HepG2 (cell line): Measurements from ENCODE around the gene DYNC2I2. TPM values are rescaled to one million over a fixed set of nuclear protein-coding genes. Genes with fewer than 3 reads are reported as not detected.
A peak's percentile ranks its signal among the peaks of the same experiment; 100 is the strongest.

ENCODE experiments used
- ATAD3A ChIP-seq: sonication (generic); formaldehyde crosslinking; IDR thresholded peaks from 2 replicates; pipeline ENCODE4 v1.4.0; 2020; ENCODE audit warnings: missing genetic modification reagents
- HDAC2 ChIP-seq: sonication (generic); formaldehyde crosslinking; IDR thresholded peaks from 2 replicates; pipeline ENCODE4 v1.4.0; 2020; ENCODE audit warnings: missing genetic modification reagents
- HHEX ChIP-seq: IDR thresholded peaks from 2 replicates; pipeline ENCODE4 v1.6.1; 2016; ENCODE audit warnings: control low read depth
- KDM5B ChIP-seq: sonication (generic); formaldehyde crosslinking; IDR thresholded peaks from 2 replicates; pipeline ENCODE4 v1.4.0; 2020; ENCODE audit warnings: missing genetic modification reagents, mild to moderate bottlenecking, borderline replicate concordance
- KMT2B ChIP-seq: IDR thresholded peaks from 2 replicates; pipeline ENCODE4 v1.6.1; 2016; ENCODE audit warnings: missing genetic modification reagents, missing compliant biosample characterization
- RAD21 ChIP-seq: fragments of 450-650 bp; formaldehyde crosslinking; IDR thresholded peaks from 2 replicates; pipeline ENCODE4 v1.5.0; 2020; ENCODE audit warnings: mild to moderate bottlenecking
- SNAI1 ChIP-seq: sonication (generic); formaldehyde crosslinking; IDR thresholded peaks from 2 replicates; pipeline ENCODE4 v1.5.0; 2020; ENCODE audit warnings: mild to moderate bottlenecking, missing genetic modification reagents, borderline replicate concordance
- SNAPC2 ChIP-seq: sonication (generic); formaldehyde crosslinking; IDR thresholded peaks from 2 replicates; pipeline ENCODE4 v1.8.1; 2022; ENCODE audit warnings: mild to moderate bottlenecking, missing genetic modification reagents
- SYNCRIP ChIP-seq: fragments of 200-400 bp; formaldehyde crosslinking; IDR thresholded peaks from 2 replicates; pipeline ENCODE4 v1.6.1; 2018; ENCODE audit warnings: mild to moderate bottlenecking, low read depth, low read length; ENCODE audit not compliant: insufficient read depth
- ZBTB38 ChIP-seq: sonication (generic); formaldehyde crosslinking; IDR thresholded peaks from 2 replicates; pipeline ENCODE4 v1.5.1; 2020; ENCODE audit warnings: mild to moderate bottlenecking, missing genetic modification reagents
- ZNF101 ChIP-seq: sonication (generic); formaldehyde crosslinking; IDR thresholded peaks from 2 replicates; pipeline ENCODE4 v1.4.0; 2020; ENCODE audit warnings: mild to moderate bottlenecking, low read depth, missing genetic modification reagents, borderline replicate concordance
- ZNF326 ChIP-seq: sonication (generic); formaldehyde crosslinking; IDR thresholded peaks from 2 replicates; pipeline ENCODE4 v1.4.0; 2020; ENCODE audit warnings: missing genetic modification reagents, borderline replicate concordance
- polyA plus RNA-seq, 8 experiments: library from polyadenylated mRNA; depleted of rRNA in 3 of 8; stranded (reverse) in 7 of 8; unstranded in 1 of 8; fragments of >200 nt; fragmentation: Illumina TruSeq in 4 of 8; extraction: Trizol in 4 of 8; gene quantifications; 2 replicates each; pipeline versions ENCODE4 v1.2.1 to v1.2.3, GENCODE V29; 2011 to 2016; ENCODE audit warnings: low read depth in 4 of 8, missing spikeins in 1 of 8, mixed read lengths in 1 of 8; ENCODE audit not compliant: insufficient read depth in 1 of 8
- total RNA-seq, 5 experiments: library from RNA; depleted of rRNA; stranded (reverse); fragments of >200 nt; fragmentation: Illumina TruSeq; extraction: Trizol; gene quantifications; 2 replicates each; pipeline ENCODE4 v1.2.3, GENCODE V29; 2016; ENCODE audit warnings: low read depth in 1 of 5
- TF ChIP-seq, protein P1 (sequence below): sonication (generic); formaldehyde crosslinking; IDR thresholded peaks from 2 replicates; pipeline ENCODE4 v1.5.0; 2020; ENCODE audit warnings: missing genetic modification reagents
- TF ChIP-seq, protein P2 (sequence below): sonication (generic); formaldehyde crosslinking; IDR thresholded peaks from 2 replicates; pipeline ENCODE4 v1.4.0; 2020; ENCODE audit warnings: missing genetic modification reagents
- TF ChIP-seq, protein P3 (sequence below): sonication (generic); formaldehyde crosslinking; IDR thresholded peaks from 2 replicates; pipeline ENCODE4 v1.5.0; 2020; ENCODE audit warnings: mild to moderate bottlenecking, missing genetic modification reagents, borderline replicate concordance
- TF ChIP-seq, protein P4 (sequence below): sonication (generic); formaldehyde crosslinking; IDR thresholded peaks from 2 replicates; pipeline ENCODE4 v1.4.0; 2020; ENCODE audit warnings: missing genetic modification reagents
- TF ChIP-seq, protein P5 (sequence below): sonication (generic); formaldehyde crosslinking; IDR thresholded peaks from 2 replicates; pipeline ENCODE4 v1.4.0; 2020; ENCODE audit warnings: missing genetic modification reagents, borderline replicate concordance

Gene DYNC2I2
- total and polyA plus RNA-seq, 2 of the 13 experiments (the other 11 are each of a cell fraction or from before 2014, with no cell fraction given), result 13.7 to 40.2 TPM

DNA sequence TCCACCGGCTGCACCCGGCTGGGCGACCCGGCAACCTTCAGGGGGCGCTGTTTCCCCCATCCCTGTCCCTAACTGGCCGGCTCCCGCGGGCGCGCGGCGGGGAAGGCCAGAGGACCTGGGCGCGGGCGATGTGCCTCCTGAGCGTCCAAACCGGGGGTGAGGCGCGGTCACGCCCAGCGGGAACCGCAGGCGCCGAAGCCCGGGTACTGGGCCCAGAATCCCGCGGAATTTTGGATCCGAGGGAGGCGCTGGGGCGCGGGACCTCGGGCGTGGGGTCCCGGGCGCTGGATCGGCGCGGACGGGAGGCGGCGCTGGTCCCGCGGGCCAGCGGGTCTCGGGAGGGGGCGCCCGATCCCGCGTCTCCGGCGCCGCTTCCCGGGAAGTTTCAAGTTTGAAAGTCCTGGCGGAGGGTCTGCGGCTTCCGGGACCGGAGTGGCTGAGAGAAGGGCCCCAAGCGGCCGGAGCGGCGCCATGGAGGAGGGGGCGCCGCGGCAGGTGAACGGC lies 45.9 kb upstream of the DYNC2I2 start, which contains the start of gene PKN3 (continued):
- 0 out of 2 replicates have a peak, but pooled peaks have one; percentile 43 for TF ChIP-seq SNAI1
- TF ChIP-seq ZNF326, result no peak
- TF ChIP-seq SYNCRIP, result no peak
- TF ChIP-seq KMT2B (CRISPR knock-in tag), result no peak; the same call in 1 of the 2 replicates
- peak; percentile 37; the same call in 1 of the 2 replicates for TF ChIP-seq ZBTB38 (CRISPR knock-in tag)
- TF ChIP-seq HHEX, result no peak
- TF ChIP-seq ATAD3A, result no peak
- TF ChIP-seq, protein P1, sequence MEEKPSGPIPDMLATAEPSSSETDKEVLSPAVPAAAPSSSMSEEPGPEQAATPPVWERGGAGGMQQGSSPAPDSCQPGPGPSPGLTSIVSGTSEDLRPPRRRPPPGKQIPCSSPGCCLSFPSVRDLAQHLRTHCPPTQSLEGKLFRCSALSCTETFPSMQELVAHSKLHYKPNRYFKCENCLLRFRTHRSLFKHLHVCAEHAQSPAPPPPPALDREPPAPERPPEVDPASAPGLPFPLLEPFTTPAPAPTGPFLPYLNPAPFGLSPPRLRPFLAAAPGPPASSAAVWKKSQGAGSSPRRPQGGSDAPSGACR, result no peak
- peak; percentile 71; the same call in 1 of the 2 replicates for TF ChIP-seq KDM5B
- TF ChIP-seq RAD21, result peak; percentile 78
- TF ChIP-seq, protein P2, sequence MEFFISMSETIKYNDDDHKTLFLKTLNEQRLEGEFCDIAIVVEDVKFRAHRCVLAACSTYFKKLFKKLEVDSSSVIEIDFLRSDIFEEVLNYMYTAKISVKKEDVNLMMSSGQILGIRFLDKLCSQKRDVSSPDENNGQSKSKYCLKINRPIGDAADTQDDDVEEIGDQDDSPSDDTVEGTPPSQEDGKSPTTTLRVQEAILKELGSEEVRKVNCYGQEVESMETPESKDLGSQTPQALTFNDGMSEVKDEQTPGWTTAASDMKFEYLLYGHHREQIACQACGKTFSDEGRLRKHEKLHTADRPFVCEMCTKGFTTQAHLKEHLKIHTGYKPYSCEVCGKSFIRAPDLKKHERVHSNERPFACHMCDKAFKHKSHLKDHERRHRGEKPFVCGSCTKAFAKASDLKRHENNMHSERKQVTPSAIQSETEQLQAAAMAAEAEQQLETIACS, result peak; percentile 79
- TF ChIP-seq ZNF101 (CRISPR knock-in tag), result no peak
- TF ChIP-seq, protein P3, sequence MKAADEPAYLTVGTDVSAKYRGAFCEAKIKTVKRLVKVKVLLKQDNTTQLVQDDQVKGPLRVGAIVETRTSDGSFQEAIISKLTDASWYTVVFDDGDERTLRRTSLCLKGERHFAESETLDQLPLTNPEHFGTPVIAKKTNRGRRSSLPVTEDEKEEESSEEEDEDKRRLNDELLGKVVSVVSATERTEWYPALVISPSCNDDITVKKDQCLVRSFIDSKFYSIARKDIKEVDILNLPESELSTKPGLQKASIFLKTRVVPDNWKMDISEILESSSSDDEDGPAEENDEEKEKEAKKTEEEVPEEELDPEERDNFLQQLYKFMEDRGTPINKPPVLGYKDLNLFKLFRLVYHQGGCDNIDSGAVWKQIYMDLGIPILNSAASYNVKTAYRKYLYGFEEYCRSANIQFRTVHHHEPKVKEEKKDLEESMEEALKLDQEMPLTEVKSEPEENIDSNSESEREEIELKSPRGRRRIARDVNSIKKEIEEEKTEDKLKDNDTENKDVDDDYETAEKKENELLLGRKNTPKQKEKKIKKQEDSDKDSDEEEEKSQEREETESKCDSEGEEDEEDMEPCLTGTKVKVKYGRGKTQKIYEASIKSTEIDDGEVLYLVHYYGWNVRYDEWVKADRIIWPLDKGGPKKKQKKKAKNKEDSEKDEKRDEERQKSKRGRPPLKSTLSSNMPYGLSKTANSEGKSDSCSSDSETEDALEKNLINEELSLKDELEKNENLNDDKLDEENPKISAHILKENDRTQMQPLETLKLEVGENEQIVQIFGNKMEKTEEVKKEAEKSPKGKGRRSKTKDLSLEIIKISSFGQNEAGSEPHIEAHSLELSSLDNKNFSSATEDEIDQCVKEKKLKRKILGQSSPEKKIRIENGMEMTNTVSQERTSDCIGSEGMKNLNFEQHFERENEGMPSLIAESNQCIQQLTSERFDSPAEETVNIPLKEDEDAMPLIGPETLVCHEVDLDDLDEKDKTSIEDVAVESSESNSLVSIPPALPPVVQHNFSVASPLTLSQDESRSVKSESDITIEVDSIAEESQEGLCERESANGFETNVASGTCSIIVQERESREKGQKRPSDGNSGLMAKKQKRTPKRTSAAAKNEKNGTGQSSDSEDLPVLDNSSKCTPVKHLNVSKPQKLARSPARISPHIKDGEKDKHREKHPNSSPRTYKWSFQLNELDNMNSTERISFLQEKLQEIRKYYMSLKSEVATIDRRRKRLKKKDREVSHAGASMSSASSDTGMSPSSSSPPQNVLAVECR (CRISPR knock-in tag), result peak; percentile 81
- TF ChIP-seq, protein P4, sequence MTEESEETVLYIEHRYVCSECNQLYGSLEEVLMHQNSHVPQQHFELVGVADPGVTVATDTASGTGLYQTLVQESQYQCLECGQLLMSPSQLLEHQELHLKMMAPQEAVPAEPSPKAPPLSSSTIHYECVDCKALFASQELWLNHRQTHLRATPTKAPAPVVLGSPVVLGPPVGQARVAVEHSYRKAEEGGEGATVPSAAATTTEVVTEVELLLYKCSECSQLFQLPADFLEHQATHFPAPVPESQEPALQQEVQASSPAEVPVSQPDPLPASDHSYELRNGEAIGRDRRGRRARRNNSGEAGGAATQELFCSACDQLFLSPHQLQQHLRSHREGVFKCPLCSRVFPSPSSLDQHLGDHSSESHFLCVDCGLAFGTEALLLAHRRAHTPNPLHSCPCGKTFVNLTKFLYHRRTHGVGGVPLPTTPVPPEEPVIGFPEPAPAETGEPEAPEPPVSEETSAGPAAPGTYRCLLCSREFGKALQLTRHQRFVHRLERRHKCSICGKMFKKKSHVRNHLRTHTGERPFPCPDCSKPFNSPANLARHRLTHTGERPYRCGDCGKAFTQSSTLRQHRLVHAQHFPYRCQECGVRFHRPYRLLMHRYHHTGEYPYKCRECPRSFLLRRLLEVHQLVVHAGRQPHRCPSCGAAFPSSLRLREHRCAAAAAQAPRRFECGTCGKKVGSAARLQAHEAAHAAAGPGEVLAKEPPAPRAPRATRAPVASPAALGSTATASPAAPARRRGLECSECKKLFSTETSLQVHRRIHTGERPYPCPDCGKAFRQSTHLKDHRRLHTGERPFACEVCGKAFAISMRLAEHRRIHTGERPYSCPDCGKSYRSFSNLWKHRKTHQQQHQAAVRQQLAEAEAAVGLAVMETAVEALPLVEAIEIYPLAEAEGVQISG (CRISPR knock-in tag), result peak; percentile 82
- TF ChIP-seq, protein P5, sequence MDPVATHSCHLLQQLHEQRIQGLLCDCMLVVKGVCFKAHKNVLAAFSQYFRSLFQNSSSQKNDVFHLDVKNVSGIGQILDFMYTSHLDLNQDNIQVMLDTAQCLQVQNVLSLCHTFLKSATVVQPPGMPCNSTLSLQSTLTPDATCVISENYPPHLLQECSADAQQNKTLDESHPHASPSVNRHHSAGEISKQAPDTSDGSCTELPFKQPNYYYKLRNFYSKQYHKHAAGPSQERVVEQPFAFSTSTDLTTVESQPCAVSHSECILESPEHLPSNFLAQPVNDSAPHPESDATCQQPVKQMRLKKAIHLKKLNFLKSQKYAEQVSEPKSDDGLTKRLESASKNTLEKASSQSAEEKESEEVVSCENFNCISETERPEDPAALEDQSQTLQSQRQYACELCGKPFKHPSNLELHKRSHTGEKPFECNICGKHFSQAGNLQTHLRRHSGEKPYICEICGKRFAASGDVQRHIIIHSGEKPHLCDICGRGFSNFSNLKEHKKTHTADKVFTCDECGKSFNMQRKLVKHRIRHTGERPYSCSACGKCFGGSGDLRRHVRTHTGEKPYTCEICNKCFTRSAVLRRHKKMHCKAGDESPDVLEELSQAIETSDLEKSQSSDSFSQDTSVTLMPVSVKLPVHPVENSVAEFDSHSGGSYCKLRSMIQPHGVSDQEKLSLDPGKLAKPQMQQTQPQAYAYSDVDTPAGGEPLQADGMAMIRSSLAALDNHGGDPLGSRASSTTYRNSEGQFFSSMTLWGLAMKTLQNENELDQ, result no peak
- TF ChIP-seq SNAPC2 (CRISPR knock-in tag), result 0 out of 2 replicates have a peak, but pooled peaks have one; percentile 36
- no peak for TF ChIP-seq HDAC2 (CRISPR knock-in tag)
